ENCODE results near the gene CCDC33. TPM values are rescaled to one million over a fixed set of nuclear protein-coding genes. Genes with fewer than 3 reads are reported as not detected.

CCDC33 gene
- total and polyA plus RNA-seq, 2 donors (not counting 3 experiments of a cell fraction or from before 2014, with no cell fraction given): not detected

DNA sequence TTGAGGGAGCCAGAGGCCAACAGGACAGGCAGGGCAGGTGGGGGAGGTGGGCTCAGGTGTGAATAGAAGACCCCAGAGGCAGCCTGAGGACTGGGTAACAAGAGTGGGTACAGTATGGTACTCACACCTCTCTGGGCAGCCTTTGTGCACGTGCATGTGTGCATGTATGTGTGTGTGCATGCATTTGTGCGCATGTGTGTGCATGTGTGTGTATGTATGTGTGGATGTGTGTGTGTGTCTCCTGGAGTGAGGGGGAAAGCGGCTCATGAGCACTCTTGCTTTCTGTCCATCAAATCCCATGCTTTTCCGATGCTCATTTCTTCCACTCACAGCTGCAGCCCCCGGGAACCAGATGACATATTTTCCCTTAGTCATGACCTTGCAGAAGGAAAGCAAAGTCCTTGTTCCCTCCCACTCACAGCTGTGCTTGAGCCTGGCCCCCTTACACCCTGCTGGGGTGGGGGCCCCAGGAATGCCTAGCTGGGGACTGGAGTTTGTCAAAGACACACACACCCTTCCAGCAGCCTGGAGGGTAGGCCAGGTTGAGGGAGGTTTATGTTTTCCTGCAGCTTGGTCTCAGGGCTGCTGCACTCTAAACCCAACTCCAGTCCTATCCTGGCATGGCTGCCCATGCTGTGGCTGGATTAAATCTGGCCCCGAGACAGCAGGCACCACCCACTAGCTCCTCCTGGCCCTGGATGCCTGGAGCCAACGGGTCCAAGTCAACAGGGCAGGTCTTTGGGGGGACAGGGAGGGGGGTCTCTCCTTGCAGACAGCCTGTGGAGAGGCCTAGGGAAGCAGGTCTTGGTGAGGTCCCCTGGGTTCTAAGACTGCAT lies 22.5 kb downstream of the CCDC33 start:
- no peaks in the 10 kb centered on the region for H3K36me3 ChIP-seq (ENCODE audit: control insufficient read depth in 2 of 2, extremely low read depth in 1 of 2, insufficient read depth in 2 of 2, low read length in 2 of 2)
- H3K4me1 ChIP-seq (ENCODE audit: control insufficient read depth, extremely low read depth, insufficient read depth, low read length): no peaks in the 10 kb centered on the region
- FAIRE-seq (no peak), DNase-seq (ENCODE audit: low read depth, low spot score) (no peak)
- POLR2A ChIA-PET: no interaction called here
- H3K4me3 ChIP-seq (replicated peaks in 1 of 3; ENCODE audit: insufficient read depth in 1 of 3, low read depth in 1 of 3, low read length in 3 of 3): no peak overlapping the region
- CTCF ChIA-PET: interaction anchor here (0.8 kb wide), 1 partner anchor 49 kb away, joined by 3 read pairs; no protein-coding TSS in a partner anchor
- intact Hi-C loops (cut with micrococcal nuclease) (no loop called here), dilution Hi-C loops (cut with MboI; ENCODE audit: extremely low pct_ligation_motif_present, low sequenced_read_pairs) (no loop called here)
- H3K27me3 ChIP-seq (ENCODE audit: control insufficient read depth in 2 of 2, insufficient read depth in 2 of 2, low read length in 2 of 2): no peaks in the 10 kb centered on the region
- no peaks in the 10 kb centered on the region for H3K9me3 ChIP-seq (replicated peaks; ENCODE audit: control insufficient read depth, insufficient read depth, low read length)
- TF ChIP-seq GATA2 (IDR thresholded peaks at IDR 0.05; ENCODE audit: insufficient read depth, insufficient read length, low read depth, low read length) (no peak), EZH2 (IDR thresholded peaks at IDR 0.05; ENCODE audit: borderline replicate concordance, low read depth, low read length, severe bottlenecking) (no peak), POLR2AphosphoS5 (IDR thresholded peaks at IDR 0.05; ENCODE audit: insufficient read depth, low read depth, low read length) (no peak)
- H3K9ac ChIP-seq (replicated peaks; ENCODE audit: extremely low read depth, insufficient read depth, low read length): no peak overlapping the region
- no TSS peak for BruUV-seq (replicated peaks)
- no peak overlapping the region for H3K4me2 ChIP-seq (ENCODE audit: insufficient read depth, low read length)
- no peak overlapping the region for H3K27ac ChIP-seq (ENCODE audit: insufficient read depth, low read depth, low read length)
- H3K79me2 ChIP-seq (ENCODE audit: control insufficient read depth, insufficient read depth, low read length): no peaks in the 10 kb centered on the region
- no peak overlapping the region for H2AFZ ChIP-seq (ENCODE audit: low read depth, low read length)
- no peaks in the 10 kb centered on the region for H4K20me1 ChIP-seq (replicated peaks; ENCODE audit: control insufficient read depth, extremely low read depth, insufficient read depth, low read length)
- no peaks in the 10 kb centered on the region for H3K9me1 ChIP-seq (replicated peaks; ENCODE audit: control insufficient read depth, extremely low read depth, insufficient read depth, low read length)

DNA sequence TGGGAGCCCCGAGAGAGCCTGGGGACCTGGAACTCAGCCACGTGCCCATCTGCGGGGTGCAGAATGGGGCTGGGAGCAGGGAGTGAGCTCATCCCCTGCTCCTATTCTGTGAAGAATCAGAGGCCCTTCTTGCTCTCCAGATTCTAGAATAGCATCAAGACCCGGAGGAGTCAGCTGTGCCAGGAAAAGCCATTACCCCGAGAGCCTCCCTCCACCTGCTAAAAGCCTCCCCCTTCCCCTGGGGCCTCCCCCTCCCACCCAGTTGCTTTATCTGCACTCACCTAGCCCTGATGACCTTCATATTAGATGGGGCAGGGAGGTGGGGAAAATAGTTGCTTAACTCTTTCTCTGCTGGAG lies 23.1 kb downstream of the CCDC33 start:
- H3K9me1 ChIP-seq (replicated peaks; ENCODE audit: control insufficient read depth, extremely low read depth, insufficient read depth, low read length): no peaks in the 10 kb centered on the region
- H3K9me3 ChIP-seq (replicated peaks; ENCODE audit: control insufficient read depth, insufficient read depth, low read length): no peaks in the 10 kb centered on the region
- CTCF ChIA-PET: interaction anchor here (0.8 kb wide), 1 partner anchor 48 kb away, joined by 3 read pairs; no protein-coding TSS in a partner anchor
- dilution Hi-C loops (cut with MboI; ENCODE audit: extremely low pct_ligation_motif_present, low sequenced_read_pairs): no loop called here
- POLR2A ChIA-PET: no interaction called here
- DNase-seq (ENCODE audit: low read depth, low spot score) (no peak), FAIRE-seq (no peak)
- H4K20me1 ChIP-seq (replicated peaks; ENCODE audit: control insufficient read depth, extremely low read depth, insufficient read depth, low read length): no peaks in the 10 kb centered on the region
- H3K79me2 ChIP-seq (ENCODE audit: control insufficient read depth, insufficient read depth, low read length): no peaks in the 10 kb centered on the region
- intact Hi-C loops (cut with micrococcal nuclease): no loop called here
- H3K4me1 ChIP-seq (ENCODE audit: control insufficient read depth, extremely low read depth, insufficient read depth, low read length): no peaks in the 10 kb centered on the region
- H3K4me2 ChIP-seq (ENCODE audit: insufficient read depth, low read length): no peak overlapping the region
- BruUV-seq (replicated peaks): no TSS peak
- TF ChIP-seq, protein P1, sequence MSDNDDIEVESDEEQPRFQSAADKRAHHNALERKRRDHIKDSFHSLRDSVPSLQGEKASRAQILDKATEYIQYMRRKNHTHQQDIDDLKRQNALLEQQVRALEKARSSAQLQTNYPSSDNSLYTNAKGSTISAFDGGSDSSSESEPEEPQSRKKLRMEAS (IDR thresholded peaks at IDR 0.05; ENCODE audit: insufficient read depth, insufficient read length): no peak
- TF ChIP-seq JUN (IDR thresholded peaks at IDR 0.05; ENCODE audit: borderline replicate concordance, insufficient read depth, insufficient read length, low read depth): no peak
- TF ChIP-seq MYC (IDR thresholded peaks at IDR 0.05; ENCODE audit: low read depth, low read length): no peak
- TF ChIP-seq POLR2A (IDR thresholded peaks at IDR 0.05; ENCODE audit: low read depth, low read length): no peak
- no peak for TF ChIP-seq EZH2 (IDR thresholded peaks at IDR 0.05; ENCODE audit: borderline replicate concordance, low read depth, low read length, severe bottlenecking)
- no peak for TF ChIP-seq GATA2 (IDR thresholded peaks at IDR 0.05; ENCODE audit: insufficient read depth, insufficient read length, low read depth, low read length)
- no peak for TF ChIP-seq POLR2AphosphoS5 (IDR thresholded peaks at IDR 0.05; ENCODE audit: insufficient read depth, low read depth, low read length)
- TF ChIP-seq, protein P2, sequence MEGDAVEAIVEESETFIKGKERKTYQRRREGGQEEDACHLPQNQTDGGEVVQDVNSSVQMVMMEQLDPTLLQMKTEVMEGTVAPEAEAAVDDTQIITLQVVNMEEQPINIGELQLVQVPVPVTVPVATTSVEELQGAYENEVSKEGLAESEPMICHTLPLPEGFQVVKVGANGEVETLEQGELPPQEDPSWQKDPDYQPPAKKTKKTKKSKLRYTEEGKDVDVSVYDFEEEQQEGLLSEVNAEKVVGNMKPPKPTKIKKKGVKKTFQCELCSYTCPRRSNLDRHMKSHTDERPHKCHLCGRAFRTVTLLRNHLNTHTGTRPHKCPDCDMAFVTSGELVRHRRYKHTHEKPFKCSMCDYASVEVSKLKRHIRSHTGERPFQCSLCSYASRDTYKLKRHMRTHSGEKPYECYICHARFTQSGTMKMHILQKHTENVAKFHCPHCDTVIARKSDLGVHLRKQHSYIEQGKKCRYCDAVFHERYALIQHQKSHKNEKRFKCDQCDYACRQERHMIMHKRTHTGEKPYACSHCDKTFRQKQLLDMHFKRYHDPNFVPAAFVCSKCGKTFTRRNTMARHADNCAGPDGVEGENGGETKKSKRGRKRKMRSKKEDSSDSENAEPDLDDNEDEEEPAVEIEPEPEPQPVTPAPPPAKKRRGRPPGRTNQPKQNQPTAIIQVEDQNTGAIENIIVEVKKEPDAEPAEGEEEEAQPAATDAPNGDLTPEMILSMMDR (IDR thresholded peaks at IDR 0.05; ENCODE audit: extremely low read depth in 1 of 2, insufficient read depth in 1 of 2, low read depth in 1 of 2, low read length in 2 of 2): no peak
- no peak for TF ChIP-seq FOS (IDR thresholded peaks at IDR 0.05; ENCODE audit: borderline replicate concordance, insufficient read depth, low read length)
- no peaks in the 10 kb centered on the region for H3K27me3 ChIP-seq (ENCODE audit: control insufficient read depth in 2 of 2, insufficient read depth in 2 of 2, low read length in 2 of 2)
- no peaks in the 10 kb centered on the region for H3K36me3 ChIP-seq (ENCODE audit: control insufficient read depth in 2 of 2, extremely low read depth in 1 of 2, insufficient read depth in 2 of 2, low read length in 2 of 2)
- no peak overlapping the region for H2AFZ ChIP-seq (ENCODE audit: low read depth, low read length)
- no peak overlapping the region for H3K4me3 ChIP-seq (replicated peaks in 1 of 3; ENCODE audit: insufficient read depth in 1 of 3, low read depth in 1 of 3, low read length in 3 of 3)
- H3K9ac ChIP-seq (replicated peaks; ENCODE audit: extremely low read depth, insufficient read depth, low read length): no peak overlapping the region
- H3K27ac ChIP-seq (ENCODE audit: insufficient read depth, low read depth, low read length): no peak overlapping the region

All from endothelial cell of umbilical vein (primary cell).